ENCODE data around the gene SLC6A18. TPM values are rescaled to one million over a fixed set of nuclear protein-coding genes. Genes with fewer than 3 reads are reported as not detected.

SLC6A18 gene
- total RNA-seq, 2 experiments from 2014 or later, result not detected

DNA sequence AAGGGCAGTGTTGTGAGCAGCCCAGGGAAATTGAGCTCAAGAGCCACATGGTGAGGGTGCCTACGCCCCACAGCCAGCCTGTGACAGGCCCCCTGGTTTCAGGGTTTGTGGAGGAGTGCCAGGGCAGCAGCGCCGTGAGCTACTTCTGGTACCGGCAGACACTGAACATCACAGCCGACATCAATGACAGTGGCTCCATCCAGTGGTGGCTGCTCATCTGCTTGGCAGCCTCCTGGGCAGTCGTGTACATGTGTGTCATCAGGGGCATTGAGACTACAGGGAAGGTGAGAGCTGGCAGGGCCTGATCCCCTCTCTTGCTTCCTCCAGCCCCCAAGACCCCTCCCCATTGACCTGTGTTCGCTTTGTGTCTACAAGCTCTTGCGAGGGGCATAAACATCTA lies 10.2 kb downstream of the SLC6A18 start:
- ChIA-PET POLR2A (no interaction called here), CTCF (no interaction called here)
- Mint-ChIP-seq H3K9me3 (ENCODE audit: low read depth) (peaks cover 11% of the 10 kb centered on the region), H3K27me3 (no peaks in the 10 kb centered on the region), H3K4me3 (no peak overlapping the region), H3K27ac (no peak overlapping the region), H3K4me1 (no peaks in the 10 kb centered on the region), H3K36me3 (ENCODE audit: low read depth) (no peaks in the 10 kb centered on the region)
- ATAC-seq (no peak), DNase-seq (no peak)
- intact Hi-C loops (cut with DNase I, micrococcal nuclease), result no loop called here

DNA sequence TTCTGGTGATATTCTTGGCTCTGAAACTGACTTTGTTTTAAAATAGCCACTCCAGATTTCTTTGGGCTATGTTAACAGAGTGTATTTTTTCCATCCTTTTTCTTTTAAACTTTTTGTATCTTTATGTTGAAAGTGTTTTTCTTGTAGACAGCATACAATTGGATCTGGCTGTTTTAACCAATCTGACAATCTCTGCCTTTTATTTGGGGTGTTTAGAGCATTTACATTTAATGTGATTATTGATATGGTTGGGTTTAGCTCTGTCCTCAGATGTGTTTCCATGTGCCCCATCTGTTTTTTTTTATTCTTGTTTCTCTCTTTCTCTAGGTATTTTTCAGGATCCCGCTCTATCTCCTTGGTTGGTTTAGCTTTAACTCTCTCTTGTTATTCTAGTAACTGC lies 10.7 kb downstream of the SLC6A18 start:
- POLR2A ChIA-PET, result no interaction called here
- H3K9me3 Mint-ChIP-seq (ENCODE audit: low read depth), result peaks cover 11% of the 10 kb centered on the region
- H3K4me1 Mint-ChIP-seq, result no peaks in the 10 kb centered on the region
- no peaks in the 10 kb centered on the region for H3K27me3 Mint-ChIP-seq
- CTCF ChIA-PET, result interaction anchor here (0.7 kb wide), 1 partner anchor 462 kb away, joined by 3 read pairs; no protein-coding TSS in a partner anchor
- intact Hi-C loops (cut with DNase I, micrococcal nuclease), result no loop called here
- ATAC-seq, result no peak
- H3K27ac Mint-ChIP-seq, result no peak overlapping the region
- H3K36me3 Mint-ChIP-seq (ENCODE audit: low read depth), result no peaks in the 10 kb centered on the region
- H3K4me3 Mint-ChIP-seq, result no peak overlapping the region
- no peak for DNase-seq

GRCh38 chr5:1239505-1240251 lies 14.5 kb downstream of the SLC6A18 start:
- no peak overlapping the region for H3K4me3 Mint-ChIP-seq
- DNase-seq (no peak), ATAC-seq (no peak)
- no peaks in the 10 kb centered on the region for H3K27me3 Mint-ChIP-seq
- CTCF ChIA-PET, result no interaction called here
- POLR2A ChIA-PET, result no interaction called here
- intact Hi-C loops (cut with DNase I, micrococcal nuclease), result no loop called here
- H3K9me3 Mint-ChIP-seq (ENCODE audit: low read depth), result peaks cover 11% of the 10 kb centered on the region
- H3K27ac Mint-ChIP-seq, result no peak overlapping the region
- no peaks in the 10 kb centered on the region for H3K4me1 Mint-ChIP-seq
- H3K36me3 Mint-ChIP-seq (ENCODE audit: low read depth), result no peaks in the 10 kb centered on the region

DNA sequence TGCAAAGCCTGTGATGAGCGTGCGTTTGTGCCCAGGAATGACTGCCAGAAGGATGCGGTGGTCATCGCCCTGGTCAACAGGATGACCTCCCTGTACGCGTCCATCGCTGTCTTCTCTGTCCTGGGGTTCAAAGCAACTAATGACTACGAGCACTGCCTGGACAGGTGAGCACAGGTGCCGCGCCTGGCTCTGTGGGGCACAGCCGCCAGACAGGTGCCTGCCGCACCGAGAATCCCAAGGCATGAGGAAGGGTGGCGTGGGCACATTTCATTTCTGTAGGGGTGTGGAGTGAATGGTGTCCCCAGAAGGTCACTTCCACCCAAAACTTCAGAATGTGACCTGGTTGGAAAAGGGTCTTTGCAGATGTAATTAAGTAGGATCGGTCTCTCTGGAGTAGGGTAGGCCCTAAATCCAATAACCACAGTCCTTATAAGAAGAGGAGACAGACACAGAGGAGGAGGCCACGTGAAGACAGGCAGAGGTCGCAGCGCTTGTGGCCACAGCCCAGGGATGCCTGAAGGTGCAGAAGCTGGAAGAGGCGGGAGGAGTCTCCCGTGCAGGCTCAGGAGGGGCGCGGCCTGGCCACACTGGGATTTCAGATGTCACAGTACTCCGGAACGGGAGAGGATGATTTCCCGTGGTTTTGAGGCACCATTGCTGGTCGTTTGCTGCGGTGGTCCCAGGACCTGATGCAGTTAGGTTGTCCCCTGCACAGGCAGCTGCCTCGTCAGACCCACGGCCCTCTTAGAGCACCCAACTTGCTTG lies 15.5 kb downstream of the SLC6A18 start:
- DNase-seq (no peak), ATAC-seq (no peak)
- Mint-ChIP-seq H3K27ac (no peak overlapping the region), H3K36me3 (ENCODE audit: low read depth) (no peaks in the 10 kb centered on the region), H3K4me1 (no peaks in the 10 kb centered on the region), H3K4me3 (no peak overlapping the region), H3K27me3 (no peaks in the 10 kb centered on the region), H3K9me3 (ENCODE audit: low read depth) (peaks cover 9% of the 10 kb centered on the region)
- intact Hi-C loops (cut with DNase I, micrococcal nuclease), result no loop called here
- POLR2A ChIA-PET, result no interaction called here
- CTCF ChIA-PET, result no interaction called here

DNA sequence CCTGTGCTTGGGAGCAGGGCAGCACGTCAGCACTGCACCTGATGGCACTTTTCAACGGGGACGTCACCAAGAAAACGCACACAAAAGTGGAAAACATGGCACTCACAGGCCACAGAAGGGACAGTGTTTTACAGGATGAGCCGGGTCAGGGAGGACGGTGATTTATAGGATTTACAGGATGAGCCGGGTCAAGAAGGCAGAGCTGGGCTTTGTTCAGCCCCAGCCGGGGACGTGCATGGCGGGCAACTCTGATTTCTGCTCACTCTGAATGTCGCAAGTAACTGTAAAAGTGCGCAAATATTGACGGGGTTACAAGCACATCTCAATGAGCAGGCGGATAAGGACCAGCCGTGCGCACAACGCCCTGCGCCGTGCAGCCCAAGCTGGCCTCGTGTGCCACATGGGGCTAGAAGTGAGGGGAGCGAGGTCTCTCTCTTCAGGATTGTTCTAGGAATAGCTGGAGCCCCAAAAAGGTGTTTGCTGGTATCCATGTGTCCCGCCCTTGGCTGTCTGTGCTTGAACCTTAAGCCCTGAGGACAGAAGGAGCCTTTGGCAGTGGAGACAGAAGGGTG lies 16.4 kb downstream of the SLC6A18 start:
- POLR2A ChIA-PET, result no interaction called here
- H3K27me3 Mint-ChIP-seq, result no peaks in the 10 kb centered on the region

DNA sequence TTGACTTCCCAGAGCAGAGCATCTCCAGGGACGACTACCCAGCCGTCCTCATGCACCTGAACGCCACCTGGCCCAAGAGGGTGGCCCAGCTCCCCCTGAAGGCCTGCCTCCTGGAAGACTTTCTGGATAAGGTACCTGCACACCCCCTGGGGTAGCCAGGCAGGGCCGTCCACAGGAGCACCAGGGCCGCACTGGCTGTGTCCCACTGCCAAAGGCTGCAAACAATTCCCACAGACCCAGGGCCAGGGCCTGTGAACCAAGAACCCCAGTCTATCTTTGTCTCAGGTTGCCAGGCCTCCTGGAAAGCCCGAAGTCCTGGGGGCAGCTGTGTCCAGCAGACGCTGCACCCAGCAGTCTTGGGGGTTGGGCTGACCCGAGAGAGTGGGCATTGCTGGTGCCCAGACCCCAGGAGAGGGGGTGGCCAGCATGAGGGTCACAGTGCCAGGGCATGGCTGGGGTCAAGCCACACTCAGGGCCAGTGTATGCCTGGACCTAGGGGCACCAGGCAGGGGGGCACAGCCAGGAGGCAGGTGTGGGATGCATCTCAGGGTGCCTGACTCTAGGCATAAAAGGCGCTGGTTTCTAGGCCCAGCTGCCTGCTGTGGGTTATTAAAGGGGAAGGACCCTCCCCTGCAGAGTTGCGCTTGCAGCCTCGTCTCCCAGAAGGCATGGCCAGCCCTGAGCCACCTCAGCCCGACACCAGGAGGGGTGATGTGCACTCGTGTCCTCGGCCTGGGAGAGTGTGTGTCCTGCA lies 17.7 kb downstream of the SLC6A18 start:
- DNase-seq (no peak), ATAC-seq (no peak)
- Mint-ChIP-seq H3K27ac (no peak overlapping the region), H3K36me3 (ENCODE audit: low read depth) (no peaks in the 10 kb centered on the region), H3K4me3 (no peak overlapping the region), H3K4me1 (no peaks in the 10 kb centered on the region), H3K27me3 (peaks cover 5% of the 10 kb centered on the region), H3K9me3 (ENCODE audit: low read depth) (no peaks in the 10 kb centered on the region)
- CTCF ChIA-PET, result no interaction called here
- intact Hi-C loops (cut with DNase I, micrococcal nuclease), result no loop called here
- POLR2A ChIA-PET, result interaction anchor here (0.7 kb wide), 1 partner anchor 269 kb away, joined by 3 read pairs; no protein-coding TSS in a partner anchor

More for the DNA sequence above, 16.4 kb downstream of the SLC6A18 start:
- Mint-ChIP-seq H3K27ac (no peak overlapping the region), H3K4me3 (no peak overlapping the region), H3K36me3 (ENCODE audit: low read depth) (no peaks in the 10 kb centered on the region), H3K9me3 (ENCODE audit: low read depth) (no peaks in the 10 kb centered on the region), H3K4me1 (no peaks in the 10 kb centered on the region)
- ATAC-seq (no peak), DNase-seq (no peak)
- CTCF ChIA-PET, result no interaction called here
- intact Hi-C loops (cut with DNase I, micrococcal nuclease), result no loop called here

GRCh38 chr5:1243487-1244130 lies 18.4 kb downstream of the SLC6A18 start:
- H3K27me3 Mint-ChIP-seq, result peaks cover 5% of the 10 kb centered on the region
- POLR2A ChIA-PET, result interaction anchor here (0.7 kb wide), 1 partner anchor 269 kb away, joined by 3 read pairs; no protein-coding TSS in a partner anchor
- no peak for DNase-seq

DNA sequence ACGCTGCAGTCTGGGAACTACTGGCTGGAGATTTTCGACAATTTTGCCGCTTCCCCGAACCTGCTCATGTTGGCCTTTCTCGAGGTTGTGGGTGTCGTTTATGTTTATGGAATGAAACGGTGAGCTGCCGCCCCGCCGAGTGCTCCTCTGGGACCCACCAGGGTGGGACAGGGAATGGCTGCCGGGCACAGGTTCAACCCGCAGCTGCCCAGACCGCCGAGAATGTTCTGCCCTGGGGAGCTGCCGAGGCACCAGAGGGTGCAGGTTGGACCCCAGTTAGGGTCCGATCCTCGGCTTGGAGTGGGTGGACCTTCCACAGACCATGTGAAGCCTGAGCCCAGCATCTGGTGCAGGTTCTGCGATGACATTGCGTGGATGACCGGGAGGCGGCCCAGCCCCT lies 19.1 kb downstream of the SLC6A18 start:
- no peak overlapping the region for H3K4me3 Mint-ChIP-seq
- H3K36me3 Mint-ChIP-seq (ENCODE audit: low read depth), result no peaks in the 10 kb centered on the region
- ATAC-seq, result no peak
- ChIA-PET CTCF (no interaction called here), POLR2A (no interaction called here)
- H3K27me3 Mint-ChIP-seq, result peaks cover 5% of the 10 kb centered on the region
- no peak for DNase-seq
- no peaks in the 10 kb centered on the region for H3K4me1 Mint-ChIP-seq
- no peak overlapping the region for H3K27ac Mint-ChIP-seq
- intact Hi-C loops (cut with DNase I, micrococcal nuclease), result no loop called here
- no peaks in the 10 kb centered on the region for H3K9me3 Mint-ChIP-seq (ENCODE audit: low read depth)

More at GRCh38 chr5:1243487-1244130, 18.4 kb downstream of the SLC6A18 start:
- no peaks in the 10 kb centered on the region for H3K4me1 Mint-ChIP-seq
- intact Hi-C loops (cut with DNase I, micrococcal nuclease), result no loop called here
- no peak overlapping the region for H3K4me3 Mint-ChIP-seq
- CTCF ChIA-PET, result no interaction called here
- no peaks in the 10 kb centered on the region for H3K36me3 Mint-ChIP-seq (ENCODE audit: low read depth)
- ATAC-seq, result no peak
- H3K27ac Mint-ChIP-seq, result no peak overlapping the region
- H3K9me3 Mint-ChIP-seq (ENCODE audit: low read depth), result no peaks in the 10 kb centered on the region

DNA sequence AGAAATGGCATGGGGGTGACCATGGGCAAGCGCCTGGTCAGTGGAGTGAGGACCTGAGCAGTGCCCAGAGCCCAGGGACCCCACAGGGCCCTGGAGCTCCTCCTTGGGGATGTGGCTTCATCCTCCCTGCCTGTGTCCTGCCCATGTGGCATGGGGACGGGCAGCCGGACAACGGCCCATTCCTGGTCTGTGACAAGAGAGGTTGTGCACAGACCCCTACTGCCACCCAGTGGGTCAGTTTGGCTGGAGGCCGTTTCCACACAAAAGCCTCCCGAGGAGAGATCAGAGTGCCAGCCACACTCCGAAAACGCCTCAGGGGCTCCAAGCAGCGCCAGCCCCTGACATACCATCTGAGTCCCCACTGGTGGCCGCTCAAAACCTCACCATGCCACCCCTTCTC lies 19.8 kb downstream of the SLC6A18 start:
- no peak overlapping the region for H3K27ac Mint-ChIP-seq
- H3K27me3 Mint-ChIP-seq, result peaks cover 5% of the 10 kb centered on the region
- CTCF ChIA-PET, result no interaction called here
- POLR2A ChIA-PET, result no interaction called here
- H3K4me3 Mint-ChIP-seq, result no peak overlapping the region
- no peaks in the 10 kb centered on the region for H3K4me1 Mint-ChIP-seq
- intact Hi-C loops (cut with DNase I, micrococcal nuclease), result no loop called here
- no peaks in the 10 kb centered on the region for H3K9me3 Mint-ChIP-seq (ENCODE audit: low read depth)
- no peak for ATAC-seq
- no peaks in the 10 kb centered on the region for H3K36me3 Mint-ChIP-seq (ENCODE audit: low read depth)
- no peak for DNase-seq

- no peaks in the 10 kb centered on the region for H3K9me3 Mint-ChIP-seq (ENCODE audit: low read depth)
- H3K4me1 Mint-ChIP-seq, result no peaks in the 10 kb centered on the region
These were observed 20.9 kb downstream of the SLC6A18 start for GRCh38 chr5:1245905-1246576.

More at GRCh38 chr5:1245905-1246576, 20.9 kb downstream of the SLC6A18 start:
- intact Hi-C loops (cut with DNase I, micrococcal nuclease), result no loop called here
- H3K27me3 Mint-ChIP-seq, result peaks cover 5% of the 10 kb centered on the region
- no peak overlapping the region for H3K27ac Mint-ChIP-seq
- H3K4me3 Mint-ChIP-seq, result no peak overlapping the region
- ATAC-seq, result no peak
- no peak for DNase-seq
- no peaks in the 10 kb centered on the region for H3K36me3 Mint-ChIP-seq (ENCODE audit: low read depth)
- ChIA-PET POLR2A (no interaction called here), CTCF (no interaction called here)
